ENCODE results near the gene CEP290. TPM values are rescaled to one million over a fixed set of nuclear protein-coding genes. Genes with fewer than 3 reads are reported as not detected.

The CEP290 gene
- total and polyA plus RNA-seq, 7 experiments from 2014 or later: 4.4 to 29.5 (median 15.1) TPM

- no peak for ATAC-seq
- peaks cover 9 to 33% (median 21%) of the 10 kb centered on the region in 5 donors for H3K27me3 Mint-ChIP-seq
- CTCF ChIA-PET: no interaction called here
- Histone ChIP-seq H3K4me1 (ENCODE audit: control insufficient read depth in 2 of 2, insufficient read depth in 2 of 2, low read length in 2 of 2) (no peaks in the 10 kb centered on the region), H3K4me3 (ENCODE audit: low read length) (no peak overlapping the region), H3K27me3 (ENCODE audit: control insufficient read depth in 2 of 2, insufficient read depth in 2 of 2, low read length in 2 of 2) (peaks cover 0 to 5% of the 10 kb centered on the region in 2 donors), H3K27ac (ENCODE audit: low read depth, low read length) (no peak overlapping the region), H3K9me3 (ENCODE audit: control insufficient read depth in 2 of 3, low read length in 3 of 3) (no peaks in the 10 kb centered on the region), H3K36me3 (ENCODE audit: control insufficient read depth in 2 of 3, insufficient read depth in 3 of 3, low read length in 3 of 3) (no peaks in the 10 kb centered on the region)
- intact Hi-C loops (cut with micrococcal nuclease): no loop called here
- peaks cover 0 to 7% (median 5%) of the 10 kb centered on the region in 5 donors for H3K36me3 Mint-ChIP-seq
- peaks cover 3 to 29% (median 9%) of the 10 kb centered on the region in 11 donors for H3K9me3 Mint-ChIP-seq
- no peak for DNase-seq
- no peak overlapping the region for H3K4me3 Mint-ChIP-seq
- no peaks in the 10 kb centered on the region for H3K4me1 Mint-ChIP-seq
- H3K27ac Mint-ChIP-seq: peak overlapping the region in 1 of 9 donors; percentile 18
- POLR2A ChIA-PET: no interaction called here
Measured at GRCh38 chr12:88017964-88018363, 123.9 kb downstream of the CEP290 start.

GRCh38 chr12:88015825-88016224 is 126.1 kb downstream of the CEP290 start:
- ChIA-PET CTCF (no interaction called here), POLR2A (no interaction called here)
- Histone ChIP-seq H3K36me3 (ENCODE audit: control insufficient read depth in 2 of 3, insufficient read depth in 3 of 3, low read length in 3 of 3) (no peaks in the 10 kb centered on the region), H3K9me3 (ENCODE audit: control insufficient read depth in 2 of 3, low read length in 3 of 3) (no peaks in the 10 kb centered on the region), H3K27ac (ENCODE audit: low read depth, low read length) (no peak overlapping the region), H3K27me3 (ENCODE audit: control insufficient read depth in 2 of 2, insufficient read depth in 2 of 2, low read length in 2 of 2) (peaks cover 0 to 5% of the 10 kb centered on the region in 2 donors), H3K4me1 (ENCODE audit: control insufficient read depth in 2 of 2, insufficient read depth in 2 of 2, low read length in 2 of 2) (no peaks in the 10 kb centered on the region), H3K4me3 (ENCODE audit: low read length) (no peak overlapping the region)
- intact Hi-C loops (cut with micrococcal nuclease): loop anchor here in 1 of 2 donors (1.0 kb wide), 1 partner anchor 9 kb away; no protein-coding TSS in a partner anchor
- ATAC-seq: no peak
- no peak overlapping the region for H3K27ac Mint-ChIP-seq
- H3K4me3 Mint-ChIP-seq: no peak overlapping the region
- peaks cover 3 to 43% (median 25%) of the 10 kb centered on the region in 5 donors for H3K27me3 Mint-ChIP-seq
- no peak for DNase-seq
- peaks cover 3 to 29% (median 9%) of the 10 kb centered on the region in 11 donors for H3K9me3 Mint-ChIP-seq
- H3K36me3 Mint-ChIP-seq: peaks cover 0 to 7% (median 5%) of the 10 kb centered on the region in 5 donors
- no peaks in the 10 kb centered on the region for H3K4me1 Mint-ChIP-seq

GRCh38 chr12:88011755-88012154 is 130.1 kb downstream of the CEP290 start:
- Histone ChIP-seq H3K4me3 (ENCODE audit: low read length) (no peak overlapping the region), H3K27me3 (ENCODE audit: control insufficient read depth in 2 of 2, insufficient read depth in 2 of 2, low read length in 2 of 2) (peaks cover 0 to 7% of the 10 kb centered on the region in 2 donors), H3K4me1 (ENCODE audit: control insufficient read depth in 2 of 2, insufficient read depth in 2 of 2, low read length in 2 of 2) (no peaks in the 10 kb centered on the region), H3K27ac (ENCODE audit: low read depth, low read length) (no peak overlapping the region), H3K36me3 (ENCODE audit: control insufficient read depth in 2 of 3, insufficient read depth in 3 of 3, low read length in 3 of 3) (no peaks in the 10 kb centered on the region), H3K9me3 (ENCODE audit: control insufficient read depth in 2 of 3, low read length in 3 of 3) (no peaks in the 10 kb centered on the region)
- CTCF ChIA-PET: no interaction called here
- no peaks in the 10 kb centered on the region for H3K4me1 Mint-ChIP-seq
- POLR2A ChIA-PET: no interaction called here
- peaks cover 0 to 6% (median 0%) of the 10 kb centered on the region in 11 donors for H3K9me3 Mint-ChIP-seq
- peaks cover 2 to 31% (median 17%) of the 10 kb centered on the region in 5 donors for H3K27me3 Mint-ChIP-seq
- ATAC-seq (no peak), DNase-seq (no peak)
- intact Hi-C loops (cut with micrococcal nuclease): no loop called here
- H3K4me3 Mint-ChIP-seq: no peak overlapping the region
- H3K36me3 Mint-ChIP-seq: no peaks in the 10 kb centered on the region
- no peak overlapping the region for H3K27ac Mint-ChIP-seq

GRCh38 chr12:88006351-88006750 is 135.5 kb downstream of the CEP290 start:
- CTCF ChIA-PET: no interaction called here
- Histone ChIP-seq H3K9me3 (ENCODE audit: control insufficient read depth in 2 of 3, low read length in 3 of 3) (no peaks in the 10 kb centered on the region), H3K4me3 (ENCODE audit: low read length) (no peak overlapping the region), H3K36me3 (ENCODE audit: control insufficient read depth in 2 of 3, insufficient read depth in 3 of 3, low read length in 3 of 3) (no peaks in the 10 kb centered on the region), H3K27me3 (ENCODE audit: control insufficient read depth in 2 of 2, insufficient read depth in 2 of 2, low read length in 2 of 2) (peaks cover 0 to 3% of the 10 kb centered on the region in 2 donors), H3K27ac (ENCODE audit: low read depth, low read length) (no peak overlapping the region), H3K4me1 (ENCODE audit: control insufficient read depth in 2 of 2, insufficient read depth in 2 of 2, low read length in 2 of 2) (no peaks in the 10 kb centered on the region)
- POLR2A ChIA-PET: no interaction called here
- ATAC-seq (no peak), DNase-seq (no peak)
- no peak overlapping the region for H3K4me3 Mint-ChIP-seq
- no peak overlapping the region for H3K27ac Mint-ChIP-seq
- no peaks in the 10 kb centered on the region for H3K4me1 Mint-ChIP-seq
- H3K27me3 Mint-ChIP-seq: peaks cover 2 to 17% (median 15%) of the 10 kb centered on the region in 5 donors
- H3K36me3 Mint-ChIP-seq: no peaks in the 10 kb centered on the region
- intact Hi-C loops (cut with micrococcal nuclease): no loop called here
- peaks cover 0 to 10% (median 0%) of the 10 kb centered on the region in 11 donors for H3K9me3 Mint-ChIP-seq

- no peak overlapping the region for H3K27ac Mint-ChIP-seq
- Histone ChIP-seq H3K36me3 (ENCODE audit: control insufficient read depth in 2 of 3, insufficient read depth in 3 of 3, low read length in 3 of 3) (no peaks in the 10 kb centered on the region), H3K4me1 (ENCODE audit: control insufficient read depth in 2 of 2, insufficient read depth in 2 of 2, low read length in 2 of 2) (no peaks in the 10 kb centered on the region), H3K27ac (ENCODE audit: low read depth, low read length) (no peak overlapping the region), H3K4me3 (ENCODE audit: low read length) (no peak overlapping the region), H3K9me3 (ENCODE audit: control insufficient read depth in 2 of 3, low read length in 3 of 3) (no peaks in the 10 kb centered on the region), H3K27me3 (ENCODE audit: control insufficient read depth in 2 of 2, insufficient read depth in 2 of 2, low read length in 2 of 2) (no peaks in the 10 kb centered on the region)
- ATAC-seq (no peak), DNase-seq (no peak)
- H3K9me3 Mint-ChIP-seq: peaks cover 0 to 9% (median 0%) of the 10 kb centered on the region in 11 donors
- ChIA-PET POLR2A (no interaction called here), CTCF (interaction anchor here (0.7 kb wide), 1 partner anchor 1286 kb away, joined by 3 read pairs; no protein-coding TSS in a partner anchor)
- peaks cover 3 to 28% (median 15%) of the 10 kb centered on the region in 5 donors for H3K27me3 Mint-ChIP-seq
- intact Hi-C loops (cut with micrococcal nuclease): no loop called here
- H3K4me3 Mint-ChIP-seq: no peak overlapping the region
- no peaks in the 10 kb centered on the region for H3K36me3 Mint-ChIP-seq
- no peaks in the 10 kb centered on the region for H3K4me1 Mint-ChIP-seq
Measured at GRCh38 chr12:88001327-88001726, 140.6 kb downstream of the CEP290 start.

Other genes with a start within 250 kb of the CEP290 start
- under 1 TPM in 3 of 5 experiments, not detected in 2; 0.11 to 0.16 (median 0.12) TPM for gene C12orf50, start 112.7 kb downstream of the CEP290 start, total RNA-seq
- not detected for gene C12orf50, start 112.7 kb downstream of the CEP290 start, polyA plus RNA-seq
- 10 to 100 TPM in 2 of 5 experiments, 1 to 10 TPM in 3; 6.4 to 11.1 (median 7.5) TPM for gene TMTC3, start 219 bp upstream of the CEP290 start, total RNA-seq
- gene TMTC3, start 219 bp upstream of the CEP290 start, polyA plus RNA-seq: 1 to 10 TPM; 2.5 to 3.1 TPM

Data from naive thymus-derived CD4-positive, alpha-beta T cell (primary cell).